ENCODE results near the gene RCAN3. TPM values are rescaled to one million over a fixed set of nuclear protein-coding genes. Genes with fewer than 3 reads are reported as not detected.
"Not testable (repeated sequence)": the region's sequence is repeated elsewhere in the genome, so short reads cannot be mapped to it uniquely, and the experiment has no call there.

Gene RCAN3
- total RNA-seq, 1 donor from 2014 or later: 4.9 TPM

- intact Hi-C loops (cut with micrococcal nuclease): no loop called here
- TF ChIP-seq CTCF (IDR thresholded peaks at IDR 0.05; ENCODE audit: borderline replicate concordance): no peak
- no peak overlapping the region for H3K4me3 ChIP-seq
Observed at GRCh38 chr1:24526045-24526444, 23.4 kb downstream of the RCAN3 start.

GRCh38 chr1:24526940-24527542 is 24.4 kb downstream of the RCAN3 start:
- Histone ChIP-seq H3K36me3 (peaks cover 8% of the 10 kb centered on the region), H3K9me3 (replicated peaks) (no peaks in the 10 kb centered on the region), H3K4me1 (no peaks in the 10 kb centered on the region), H3K27me3 (ENCODE audit: low read depth) (no peaks in the 10 kb centered on the region), H3K4me3 (no peak overlapping the region), H3K27ac (replicated peaks) (no peak overlapping the region)
- TF ChIP-seq CTCF (IDR thresholded peaks at IDR 0.05; ENCODE audit: borderline replicate concordance): peak; percentile 64
- intact Hi-C loops (cut with micrococcal nuclease): no loop called here
- DNase-seq: no peak

More at GRCh38 chr1:24526045-24526444, 23.4 kb downstream of the RCAN3 start:
- Histone ChIP-seq H3K9me3 (replicated peaks) (no peaks in the 10 kb centered on the region), H3K27ac (replicated peaks) (no peak overlapping the region), H3K27me3 (ENCODE audit: low read depth) (no peaks in the 10 kb centered on the region), H3K36me3 (peaks cover 2% of the 10 kb centered on the region), H3K4me1 (no peaks in the 10 kb centered on the region)
- DNase-seq: no peak

GRCh38 chr1:24528744-24529143 is 26.1 kb downstream of the RCAN3 start:
- intact Hi-C loops (cut with micrococcal nuclease): no loop called here

GRCh38 chr1:24529292-24529691 is 26.7 kb downstream of the RCAN3 start:
- H3K9me3 ChIP-seq (replicated peaks); H3K27me3 ChIP-seq (ENCODE audit: low read depth); intact Hi-C loops (cut with micrococcal nuclease); DNase-seq; H3K4me1 ChIP-seq; H3K27ac ChIP-seq (replicated peaks); H3K4me3 ChIP-seq: not testable (repeated sequence)
- H3K36me3 ChIP-seq: peaks cover 17% of the 10 kb centered on the region

More at GRCh38 chr1:24528744-24529143, 26.1 kb downstream of the RCAN3 start:
- Histone ChIP-seq H3K9me3 (replicated peaks) (no peaks in the 10 kb centered on the region), H3K27me3 (ENCODE audit: low read depth) (no peaks in the 10 kb centered on the region), H3K4me1 (no peaks in the 10 kb centered on the region), H3K4me3 (no peak overlapping the region), H3K36me3 (peaks cover 13% of the 10 kb centered on the region), H3K27ac (replicated peaks) (no peak overlapping the region)
- TF ChIP-seq CTCF (IDR thresholded peaks at IDR 0.05; ENCODE audit: borderline replicate concordance): no peak
- no peak for DNase-seq

GRCh38 chr1:24535021-24535424 is 32.4 kb downstream of the RCAN3 start:
- Histone ChIP-seq H3K27me3 (ENCODE audit: low read depth) (no peaks in the 10 kb centered on the region), H3K4me3 (no peak overlapping the region), H3K27ac (replicated peaks) (no peak overlapping the region), H3K9me3 (replicated peaks) (no peaks in the 10 kb centered on the region), H3K4me1 (no peaks in the 10 kb centered on the region), H3K36me3 (peaks cover 31% of the 10 kb centered on the region)
- TF ChIP-seq CTCF (IDR thresholded peaks at IDR 0.05; ENCODE audit: borderline replicate concordance): no peak
- intact Hi-C loops (cut with micrococcal nuclease): no loop called here
- DNase-seq: no peak

- H3K4me3 ChIP-seq: no peak overlapping the region
- DNase-seq: no peak
- H3K9me3 ChIP-seq (replicated peaks): no peaks in the 10 kb centered on the region
- H3K4me1 ChIP-seq: no peaks in the 10 kb centered on the region
- no peak for TF ChIP-seq CTCF (IDR thresholded peaks at IDR 0.05; ENCODE audit: borderline replicate concordance)
- H3K27me3 ChIP-seq (ENCODE audit: low read depth): no peaks in the 10 kb centered on the region
- peaks cover 31% of the 10 kb centered on the region for H3K36me3 ChIP-seq
- intact Hi-C loops (cut with micrococcal nuclease): no loop called here
- H3K27ac ChIP-seq (replicated peaks): no peak overlapping the region
Observed at GRCh38 chr1:24535778-24536177, 33.1 kb downstream of the RCAN3 start.
